ENCODE results near the gene ATP2B2. TPM values are rescaled to one million over a fixed set of nuclear protein-coding genes. Genes with fewer than 3 reads are reported as not detected.

ATP2B2 gene
- total RNA-seq, 2 donors from 2014 or later = 0.14 to 0.74 TPM

GRCh38 chr3:10471054-10471688 is 34.2 kb downstream of the ATP2B2 start:
- no peaks in the 10 kb centered on the region for H3K4me1 ChIP-seq (replicated peaks)
- H3K27ac ChIP-seq = no peak overlapping the region
- no peaks in the 10 kb centered on the region for H3K36me3 ChIP-seq
- H3K27me3 ChIP-seq (replicated peaks; ENCODE audit: insufficient read depth) = no peaks in the 10 kb centered on the region
- no peak for DNase-seq (ENCODE audit: low spot score)
- intact Hi-C loops (cut with DNase I) = no loop called here
- no peaks in the 10 kb centered on the region for H3K9me3 ChIP-seq
- 12% methylated on average over 20 of the region's 20 CpGs for WGBS
- TF ChIP-seq CTCF (IDR thresholded peaks at IDR 0.05) (no peak), POLR2AphosphoS5 (IDR thresholded peaks at IDR 0.05) (no peak), POLR2A (IDR thresholded peaks at IDR 0.05) (no peak)
- H3K4me3 ChIP-seq = no peak overlapping the region

- no peaks in the 10 kb centered on the region for H3K4me1 ChIP-seq (replicated peaks)
- no peak for DNase-seq (ENCODE audit: low spot score)
- 56% methylated on average over 6 of the region's 12 CpGs for WGBS
- H3K27me3 ChIP-seq (replicated peaks; ENCODE audit: insufficient read depth) = no peaks in the 10 kb centered on the region
- no peak overlapping the region for H3K27ac ChIP-seq
- no peaks in the 10 kb centered on the region for H3K36me3 ChIP-seq
- intact Hi-C loops (cut with DNase I) = no loop called here
- H3K9me3 ChIP-seq = no peaks in the 10 kb centered on the region
- TF ChIP-seq CTCF (IDR thresholded peaks at IDR 0.05) (no peak), POLR2AphosphoS5 (IDR thresholded peaks at IDR 0.05) (no peak), POLR2A (IDR thresholded peaks at IDR 0.05) (no peak)
- no peak overlapping the region for H3K4me3 ChIP-seq
Observed at GRCh38 chr3:10470120-10471053, 35.0 kb downstream of the ATP2B2 start.

GRCh38 chr3:10469441-10470119 is 35.8 kb downstream of the ATP2B2 start:
- H3K4me1 ChIP-seq (replicated peaks) = no peaks in the 10 kb centered on the region
- H3K27me3 ChIP-seq (replicated peaks; ENCODE audit: insufficient read depth) = no peaks in the 10 kb centered on the region
- no peaks in the 10 kb centered on the region for H3K36me3 ChIP-seq
- no peak for DNase-seq (ENCODE audit: low spot score)
- H3K27ac ChIP-seq = no peak overlapping the region
- 35% methylated on average over 9 of the region's 9 CpGs for WGBS
- no peak overlapping the region for H3K4me3 ChIP-seq
- TF ChIP-seq CTCF (IDR thresholded peaks at IDR 0.05) (no peak), POLR2A (IDR thresholded peaks at IDR 0.05) (no peak), POLR2AphosphoS5 (IDR thresholded peaks at IDR 0.05) (no peak)
- intact Hi-C loops (cut with DNase I) = no loop called here
- H3K9me3 ChIP-seq = no peaks in the 10 kb centered on the region

GRCh38 chr3:10468613-10469354 is 36.6 kb downstream of the ATP2B2 start:
- no peak overlapping the region for H3K27ac ChIP-seq
- H3K9me3 ChIP-seq = no peaks in the 10 kb centered on the region
- WGBS = 66% methylated on average over 13 of the region's 13 CpGs
- no peak overlapping the region for H3K4me3 ChIP-seq
- H3K4me1 ChIP-seq (replicated peaks) = no peaks in the 10 kb centered on the region
- H3K27me3 ChIP-seq (replicated peaks; ENCODE audit: insufficient read depth) = no peaks in the 10 kb centered on the region
- intact Hi-C loops (cut with DNase I) = no loop called here
- no peak for DNase-seq (ENCODE audit: low spot score)
- TF ChIP-seq CTCF (IDR thresholded peaks at IDR 0.05) (no peak), POLR2AphosphoS5 (IDR thresholded peaks at IDR 0.05) (no peak), POLR2A (IDR thresholded peaks at IDR 0.05) (no peak)
- H3K36me3 ChIP-seq = no peaks in the 10 kb centered on the region
